Keratinocyte (primary cell): ENCODE measurements around the gene TXNDC5. TPM values are rescaled to one million over a fixed set of nuclear protein-coding genes. Genes with fewer than 3 reads are reported as not detected.

ENCODE experiments used
- DNase-seq: peaks from one replicate; pipeline ENCODE4 v3.0.0-alpha.2; 2011; ENCODE audit warnings: low read depth, missing footprints, low spot score
- FAIRE-seq: peaks from 2 replicates; lab custom pipeline; 2011; peaks lifted over from hg19 to GRCh38; lab: Jason Lieb, UNC
- H2AFZ ChIP-seq: 2 replicates; pipeline ENCODE4 v1.6.0; 2012; ENCODE audit warnings: low read length, control low read depth, inconsistent platforms; ENCODE audit not compliant: control insufficient read depth
- H3K27ac ChIP-seq: 2 replicates; pipeline ENCODE4 v1.5.1; 2011; ENCODE audit warnings: low read length; ENCODE audit not compliant: control insufficient read depth, insufficient read depth
- H3K27me3 ChIP-seq: 3 replicates; pipeline ENCODE4 v1.6.0; 2011; ENCODE audit warnings: low read length; ENCODE audit not compliant: control insufficient read depth, insufficient read depth; ENCODE audit errors: extremely low read depth
- H3K36me3 ChIP-seq, 2 experiments: 2 replicates in 1 of 2; 3 replicates in 1 of 2; pipeline ENCODE4 v1.5.1; 2011; ENCODE audit warnings: low read length in 2 of 2, mild to moderate bottlenecking in 1 of 2; ENCODE audit not compliant: control insufficient read depth in 2 of 2, insufficient read depth in 2 of 2; ENCODE audit errors: extremely low read depth in 1 of 2
- H3K4me1 ChIP-seq: 3 replicates; pipeline ENCODE4 v1.5.1; 2011; ENCODE audit warnings: low read length; ENCODE audit not compliant: control insufficient read depth, insufficient read depth; ENCODE audit errors: extremely low read depth
- H3K4me2 ChIP-seq: 3 replicates; pipeline ENCODE4 v1.6.0; 2011; ENCODE audit warnings: low read depth, low read length; ENCODE audit not compliant: control insufficient read depth, insufficient read depth; ENCODE audit errors: extremely low read depth
- H3K4me3 ChIP-seq, 3 experiments: fragments of 200-600 bp in 1 of 3; sonication (generic) in 1 of 3; 2 replicates in 2 of 3; 3 replicates in 1 of 3; pipeline ENCODE4 v1.5.1; 2011 to 2016; ENCODE audit warnings: low read length in 3 of 3, mild to moderate bottlenecking in 3 of 3, control low read depth in 2 of 3, inconsistent platforms in 1 of 3, low read depth in 1 of 3, mixed read lengths in 1 of 3, mixed run types in 1 of 3, moderate library complexity in 1 of 3; ENCODE audit not compliant: control insufficient read depth in 2 of 3, insufficient read depth in 2 of 3; ENCODE audit errors: extremely low read depth in 1 of 3
- H3K79me2 ChIP-seq: 2 replicates; pipeline ENCODE4 v1.6.0; 2012; ENCODE audit warnings: low read length; ENCODE audit not compliant: control insufficient read depth, insufficient read depth
- H3K9ac ChIP-seq: 3 replicates; pipeline ENCODE4 v1.6.0; 2011; ENCODE audit warnings: low read length; ENCODE audit not compliant: control insufficient read depth, insufficient read depth; ENCODE audit errors: extremely low read depth
- H3K9me1 ChIP-seq: 3 replicates; pipeline ENCODE4 v1.6.0; 2011; ENCODE audit warnings: low read length; ENCODE audit not compliant: control insufficient read depth, insufficient read depth; ENCODE audit errors: extremely low read depth
- H3K9me3 ChIP-seq: 2 replicates; pipeline ENCODE4 v1.5.1; 2012; ENCODE audit warnings: low read depth, low read length; ENCODE audit not compliant: control insufficient read depth
- H4K20me1 ChIP-seq: 3 replicates; pipeline ENCODE4 v1.6.0; 2011; ENCODE audit warnings: low read length; ENCODE audit not compliant: control insufficient read depth, insufficient read depth; ENCODE audit errors: extremely low read depth
- EZH2 ChIP-seq: IDR thresholded peaks from one replicate; pipeline ENCODE4 v1.6.1; 2012; ENCODE audit warnings: inconsistent platforms, mild to moderate bottlenecking, low read length, moderate library complexity
- dilution Hi-C: fragments of 300-500 bp; cut with MboI; formaldehyde crosslinking; loops from one replicate; pipeline ENCODE4 v1.7.0; 2020; ENCODE audit warnings: low sequenced_read_pairs; ENCODE audit not compliant: extremely low pct_ligation_motif_present
- polyA plus RNA-seq, 5 experiments: library from polyadenylated mRNA; depleted of rRNA in 3 of 5; stranded (reverse) in 3 of 5; stranded (forward) in 1 of 5; unstranded in 1 of 5; fragments of >200 nt; gene quantifications; 1 replicate in 1 of 5; 2 replicates in 3 of 5; 3 replicates in 1 of 5; pipeline versions ENCODE4 v1.2.1 to v1.2.3, GENCODE V29; 2011 to 2012; ENCODE audit warnings: missing spikeins in 2 of 5, low read depth in 1 of 5, low replicate concordance in 1 of 5
- TF ChIP-seq, protein P1 (sequence below), 3 experiments: IDR thresholded peaks in 1 of 3; conservative IDR thresholded peaks in 1 of 3; optimal IDR thresholded peaks in 1 of 3; 2 replicates in 2 of 3; 3 replicates in 1 of 3; pipeline versions ENCODE3 to v1.5.1; 2011; ENCODE audit warnings: low read length in 3 of 3, mild to moderate bottlenecking in 3 of 3, moderate library complexity in 2 of 3, control low read depth in 1 of 3, inconsistent platforms in 1 of 3; ENCODE audit not compliant: insufficient read depth in 2 of 3; ENCODE audit errors: extremely low read depth in 1 of 3

Gene TXNDC5
- polyA plus RNA-seq, 1 donor (not counting 4 experiments of a cell fraction or from before 2014, with no cell fraction given): 112 TPM

DNA sequence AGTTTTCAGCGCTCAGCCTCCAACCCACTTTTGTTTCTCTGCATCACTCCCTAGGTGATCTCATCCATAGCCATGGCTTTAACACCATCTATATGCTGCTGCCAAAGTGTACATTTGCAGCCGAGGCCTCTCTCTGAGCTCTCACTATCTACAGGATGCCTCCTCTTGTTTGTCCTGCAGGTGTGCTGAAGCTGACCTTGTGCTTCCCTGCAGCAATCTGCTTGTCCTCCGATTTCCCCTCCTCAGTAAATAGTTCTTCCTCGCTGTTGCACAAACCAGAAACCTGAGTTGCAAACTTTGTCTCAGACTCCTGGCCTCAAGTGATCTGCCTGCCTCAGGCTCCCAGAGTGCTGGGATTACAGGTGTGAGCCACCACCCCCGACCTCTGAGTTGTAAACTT is 3.7 kb upstream of the TXNDC5 start:
- Histone ChIP-seq H3K36me3 (no peaks in the 10 kb centered on the region), H2AFZ (no peak overlapping the region), H3K4me1 (peaks cover 11% of the 10 kb centered on the region), H3K27ac (no peak overlapping the region), H4K20me1 (no peaks in the 10 kb centered on the region), H3K79me2 (peaks cover 7% of the 10 kb centered on the region), H3K4me3 (no peak overlapping the region), H3K9me1 (no peaks in the 10 kb centered on the region), H3K27me3 (peaks cover 20% of the 10 kb centered on the region), H3K9ac (no peak overlapping the region), H3K4me2 (no peak overlapping the region), H3K9me3 (no peaks in the 10 kb centered on the region)
- TF ChIP-seq EZH2: no peak
- TF ChIP-seq, protein P1, sequence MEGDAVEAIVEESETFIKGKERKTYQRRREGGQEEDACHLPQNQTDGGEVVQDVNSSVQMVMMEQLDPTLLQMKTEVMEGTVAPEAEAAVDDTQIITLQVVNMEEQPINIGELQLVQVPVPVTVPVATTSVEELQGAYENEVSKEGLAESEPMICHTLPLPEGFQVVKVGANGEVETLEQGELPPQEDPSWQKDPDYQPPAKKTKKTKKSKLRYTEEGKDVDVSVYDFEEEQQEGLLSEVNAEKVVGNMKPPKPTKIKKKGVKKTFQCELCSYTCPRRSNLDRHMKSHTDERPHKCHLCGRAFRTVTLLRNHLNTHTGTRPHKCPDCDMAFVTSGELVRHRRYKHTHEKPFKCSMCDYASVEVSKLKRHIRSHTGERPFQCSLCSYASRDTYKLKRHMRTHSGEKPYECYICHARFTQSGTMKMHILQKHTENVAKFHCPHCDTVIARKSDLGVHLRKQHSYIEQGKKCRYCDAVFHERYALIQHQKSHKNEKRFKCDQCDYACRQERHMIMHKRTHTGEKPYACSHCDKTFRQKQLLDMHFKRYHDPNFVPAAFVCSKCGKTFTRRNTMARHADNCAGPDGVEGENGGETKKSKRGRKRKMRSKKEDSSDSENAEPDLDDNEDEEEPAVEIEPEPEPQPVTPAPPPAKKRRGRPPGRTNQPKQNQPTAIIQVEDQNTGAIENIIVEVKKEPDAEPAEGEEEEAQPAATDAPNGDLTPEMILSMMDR (optimal IDR thresholded peaks at IDR 0.05 in 1 of 3, IDR thresholded peaks at IDR 0.05 in 1 of 3, conservative IDR thresholded peaks at IDR 0.05 in 1 of 3; ENCODE audit: extremely low read depth in 1 of 3, insufficient read depth in 2 of 3, low read length in 3 of 3): no peak
- FAIRE-seq: no peak
- DNase-seq: no peak
- dilution Hi-C loops: no loop called here

- FAIRE-seq: no peak
- H3K27me3 ChIP-seq: peaks cover 20% of the 10 kb centered on the region
- no peak overlapping the region for H3K9ac ChIP-seq
- no peak for DNase-seq
- H3K27ac ChIP-seq: no peak overlapping the region
- H3K4me2 ChIP-seq: no peak overlapping the region
- dilution Hi-C loops: no loop called here
- H3K4me1 ChIP-seq: peaks cover 11% of the 10 kb centered on the region
- H3K9me3 ChIP-seq: no peaks in the 10 kb centered on the region
- no peaks in the 10 kb centered on the region for H4K20me1 ChIP-seq
- H3K9me1 ChIP-seq: no peaks in the 10 kb centered on the region
- H3K79me2 ChIP-seq: peaks cover 20% of the 10 kb centered on the region
- no peak for TF ChIP-seq EZH2
- TF ChIP-seq, protein P1 (optimal IDR thresholded peaks at IDR 0.05 in 1 of 3, IDR thresholded peaks at IDR 0.05 in 1 of 3, conservative IDR thresholded peaks at IDR 0.05 in 1 of 3; ENCODE audit: extremely low read depth in 1 of 3, insufficient read depth in 2 of 3, low read length in 3 of 3): no peak
- no peak overlapping the region for H2AFZ ChIP-seq
- H3K36me3 ChIP-seq: no peaks in the 10 kb centered on the region
- H3K4me3 ChIP-seq: no peak overlapping the region
These were observed 2.3 kb upstream of the TXNDC5 start for GRCh38 chr6:7912736-7913517.
